ENCODE measurements around the gene SSC5D. TPM values are rescaled to one million over a fixed set of nuclear protein-coding genes. Genes with fewer than 3 reads are reported as not detected.
A peak's percentile ranks its signal among the peaks of the same experiment; 100 is the strongest.

Gene SSC5D
- total RNA-seq, 4 donors from 2014 or later: 2.8 to 10.3 (median 5.0) TPM

DNA sequence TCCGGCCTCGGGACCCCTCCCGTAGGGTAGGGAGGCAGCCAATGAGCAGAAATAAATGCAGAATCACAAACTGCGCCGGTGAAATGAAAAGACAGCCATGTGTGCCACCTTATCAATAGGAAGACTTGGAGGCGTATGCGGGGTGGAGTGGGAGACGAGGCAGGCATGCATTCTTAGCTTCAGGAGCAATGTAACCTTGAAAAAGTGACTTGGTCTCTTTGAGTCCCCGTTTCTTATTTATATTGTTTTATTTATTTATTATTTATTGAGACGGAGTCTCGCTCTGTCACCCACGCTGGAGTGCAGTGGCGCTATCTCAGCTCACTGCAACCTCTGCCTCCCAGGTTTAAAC, 16.0 kb downstream of the SSC5D start:
- no peak for DNase-seq
- H3K36me3 ChIP-seq: no peaks in the 10 kb centered on the region
- H3K4me1 ChIP-seq: peaks cover 0 to 4% (median 2%) of the 10 kb centered on the region in 4 donors
- no peaks in the 10 kb centered on the region for H3K27me3 ChIP-seq
- peak overlapping the region in 2 of 4 donors; percentile 75 to 90 for H3K27ac ChIP-seq
- TF ChIP-seq, protein P1, sequence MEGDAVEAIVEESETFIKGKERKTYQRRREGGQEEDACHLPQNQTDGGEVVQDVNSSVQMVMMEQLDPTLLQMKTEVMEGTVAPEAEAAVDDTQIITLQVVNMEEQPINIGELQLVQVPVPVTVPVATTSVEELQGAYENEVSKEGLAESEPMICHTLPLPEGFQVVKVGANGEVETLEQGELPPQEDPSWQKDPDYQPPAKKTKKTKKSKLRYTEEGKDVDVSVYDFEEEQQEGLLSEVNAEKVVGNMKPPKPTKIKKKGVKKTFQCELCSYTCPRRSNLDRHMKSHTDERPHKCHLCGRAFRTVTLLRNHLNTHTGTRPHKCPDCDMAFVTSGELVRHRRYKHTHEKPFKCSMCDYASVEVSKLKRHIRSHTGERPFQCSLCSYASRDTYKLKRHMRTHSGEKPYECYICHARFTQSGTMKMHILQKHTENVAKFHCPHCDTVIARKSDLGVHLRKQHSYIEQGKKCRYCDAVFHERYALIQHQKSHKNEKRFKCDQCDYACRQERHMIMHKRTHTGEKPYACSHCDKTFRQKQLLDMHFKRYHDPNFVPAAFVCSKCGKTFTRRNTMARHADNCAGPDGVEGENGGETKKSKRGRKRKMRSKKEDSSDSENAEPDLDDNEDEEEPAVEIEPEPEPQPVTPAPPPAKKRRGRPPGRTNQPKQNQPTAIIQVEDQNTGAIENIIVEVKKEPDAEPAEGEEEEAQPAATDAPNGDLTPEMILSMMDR (IDR thresholded peaks at IDR 0.05): no peak
- no peak for TF ChIP-seq POLR2A (IDR thresholded peaks at IDR 0.05)
- H3K4me3 ChIP-seq: peak overlapping the region in 3 of 4 donors; percentile 49 to 57 (median 50)
- H3K9me3 ChIP-seq: no peaks in the 10 kb centered on the region

DNA sequence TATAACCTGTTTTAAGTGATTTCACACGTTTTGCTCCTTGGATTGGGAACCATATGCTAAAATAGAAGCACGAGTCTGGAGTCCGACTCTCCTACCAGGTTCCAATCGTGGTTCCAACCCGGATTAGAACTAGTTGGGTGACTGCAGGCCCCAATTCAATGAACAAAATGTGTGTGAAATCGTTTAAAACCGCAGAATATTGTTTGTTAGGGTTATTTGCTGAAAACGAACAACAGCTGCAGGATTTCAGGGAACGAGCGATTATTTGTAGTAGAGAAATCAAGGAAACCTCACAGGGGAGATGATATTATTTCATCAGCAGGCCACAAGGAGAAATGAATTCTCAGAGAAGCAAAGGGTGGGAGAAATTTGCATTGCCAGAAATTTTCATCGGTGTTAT, 16.7 kb downstream of the SSC5D start:
- TF ChIP-seq POLR2A (IDR thresholded peaks at IDR 0.05): no peak
- TF ChIP-seq, protein P1 (IDR thresholded peaks at IDR 0.05): no peak
- H3K4me1 ChIP-seq: peaks cover 0 to 4% (median 2%) of the 10 kb centered on the region in 4 donors
- H3K36me3 ChIP-seq: no peaks in the 10 kb centered on the region
- H3K27me3 ChIP-seq: no peaks in the 10 kb centered on the region
- H3K4me3 ChIP-seq: no peak overlapping the region
- no peak overlapping the region for H3K27ac ChIP-seq
- no peak for DNase-seq
- H3K9me3 ChIP-seq: no peaks in the 10 kb centered on the region

DNA sequence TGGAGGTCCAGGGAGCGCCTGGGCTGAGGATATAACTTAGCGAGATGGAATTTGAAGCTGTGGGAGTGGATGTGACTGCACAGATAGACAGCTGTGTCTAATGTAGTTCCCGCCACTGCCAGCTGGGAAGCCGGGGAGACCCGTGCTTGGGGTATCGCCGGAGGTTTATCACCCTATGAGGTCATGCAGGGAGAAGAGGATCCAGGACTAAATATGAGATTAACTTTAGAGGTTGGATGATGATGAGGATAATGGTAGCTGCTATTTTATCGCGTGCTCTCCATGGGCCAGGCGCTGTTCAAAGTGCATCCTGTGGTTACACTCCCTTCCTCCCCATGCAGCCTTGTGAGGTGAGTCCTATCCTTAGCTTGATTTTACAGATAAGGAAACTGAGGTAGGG, 19.9 kb downstream of the SSC5D start:
- H3K27me3 ChIP-seq: no peaks in the 10 kb centered on the region
- no peak for TF ChIP-seq POLR2A (IDR thresholded peaks at IDR 0.05)
- TF ChIP-seq, protein P1 (IDR thresholded peaks at IDR 0.05): no peak
- no peak for DNase-seq
- peaks cover 0 to 4% (median 2%) of the 10 kb centered on the region in 4 donors for H3K4me1 ChIP-seq
- H3K9me3 ChIP-seq: no peaks in the 10 kb centered on the region
- no peak overlapping the region for H3K27ac ChIP-seq
- no peaks in the 10 kb centered on the region for H3K36me3 ChIP-seq
- H3K4me3 ChIP-seq: no peak overlapping the region

DNA sequence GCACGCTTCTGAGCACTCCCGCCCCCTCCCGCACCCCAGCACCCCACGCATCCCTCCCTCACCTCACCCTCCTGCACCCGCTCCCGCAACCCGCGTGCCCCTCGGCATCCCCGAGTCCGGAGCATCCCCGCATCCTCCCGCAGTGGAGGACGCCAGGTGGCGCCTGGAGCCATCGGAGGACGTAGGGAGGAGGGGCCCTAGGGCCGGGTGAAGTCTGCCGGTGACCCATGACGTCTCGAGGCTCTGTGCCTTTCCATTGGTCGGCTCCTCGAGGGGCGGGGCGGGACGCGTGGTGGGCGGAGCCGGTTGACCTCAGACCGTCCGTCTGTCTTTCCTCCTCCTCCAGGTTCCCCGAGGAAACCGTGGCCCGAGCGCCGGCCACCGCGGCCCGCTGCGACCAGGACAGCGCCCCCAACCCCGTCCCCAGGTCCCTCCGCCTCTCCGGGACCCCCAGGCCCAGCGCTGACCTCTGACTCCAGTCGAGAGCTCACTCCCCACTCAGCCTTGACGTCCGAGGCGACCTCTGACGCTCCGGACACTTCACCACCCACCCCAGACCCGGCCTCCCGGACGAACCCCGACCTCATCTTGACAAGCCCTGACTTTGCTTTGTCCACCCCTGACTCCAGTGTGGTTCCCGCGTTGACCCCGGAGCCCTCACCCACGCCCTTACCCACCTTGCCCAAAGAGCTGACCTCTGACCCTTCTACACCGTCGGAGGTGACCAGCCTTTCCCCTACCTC, 28.8 kb downstream of the SSC5D start:
- TF ChIP-seq, protein P1 (IDR thresholded peaks at IDR 0.05): peak; percentile 82 to 96 (median 94)
- peak in 1 of 2 donors; percentile 46 for TF ChIP-seq POLR2A (IDR thresholded peaks at IDR 0.05)
- Histone ChIP-seq H3K27ac (peak overlapping the region; percentile 80 to 90 (median 84)), H3K9me3 (no peaks in the 10 kb centered on the region), H3K36me3 (no peaks in the 10 kb centered on the region), H3K4me3 (peak overlapping the region; percentile 41 to 59 (median 54)), H3K27me3 (no peaks in the 10 kb centered on the region), H3K4me1 (peaks cover 0 to 3% (median 1%) of the 10 kb centered on the region in 4 donors)
- DNase-seq: peak; percentile 92 to 96 (median 96)

DNA sequence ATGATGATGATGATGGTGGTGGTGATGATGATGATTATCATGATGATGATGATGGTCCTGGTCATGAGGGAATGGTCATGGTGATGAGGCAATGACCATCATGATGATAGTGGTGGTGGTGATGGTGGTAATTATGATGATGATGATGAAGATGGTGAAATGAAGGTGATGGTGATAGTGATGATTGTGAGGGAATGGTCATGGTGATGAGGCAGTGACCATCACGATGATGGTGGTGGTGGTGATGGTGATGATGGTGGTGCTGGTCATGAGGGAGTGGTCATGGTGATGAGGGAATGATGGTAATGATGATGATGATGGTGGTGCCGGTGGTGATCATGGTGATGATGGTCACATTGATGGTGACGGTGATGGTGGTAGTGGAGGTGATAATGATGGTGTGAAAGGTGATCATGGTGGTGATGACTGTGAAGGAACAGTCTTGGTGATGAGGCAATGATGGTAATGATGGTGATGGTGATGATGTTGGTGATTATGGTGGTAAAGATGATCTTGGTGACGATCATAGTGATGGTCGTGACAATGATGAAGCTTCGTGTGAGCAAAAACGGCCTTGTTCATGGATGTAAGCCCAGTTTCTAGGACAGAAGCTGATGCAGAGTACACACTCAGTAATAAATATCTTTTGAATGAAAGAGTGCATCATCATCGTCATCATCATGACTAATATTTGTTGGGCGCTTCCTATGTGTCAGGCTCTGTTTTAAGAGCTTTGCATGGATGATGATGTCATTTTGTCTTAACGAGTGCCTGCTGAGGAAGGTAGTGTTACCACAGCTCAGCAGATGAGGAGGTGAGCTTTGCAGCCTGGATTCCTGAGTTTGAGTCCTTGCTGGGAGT, 31.4 kb downstream of the SSC5D start:
- Histone ChIP-seq H3K4me3 (no peak overlapping the region), H3K4me1 (peaks cover 0 to 3% (median 1%) of the 10 kb centered on the region in 4 donors), H3K36me3 (no peaks in the 10 kb centered on the region), H3K9me3 (no peaks in the 10 kb centered on the region), H3K27me3 (no peaks in the 10 kb centered on the region), H3K27ac (no peak overlapping the region)
- TF ChIP-seq, protein P1 (IDR thresholded peaks at IDR 0.05): no peak
- no peak for TF ChIP-seq POLR2A (IDR thresholded peaks at IDR 0.05)
- no peak for DNase-seq

All from Peyer's patch (tissue), 4 donors.